HG02610 (cell line): Measurements from ENCODE around the gene NAXE.
"Not testable (repeated sequence)": the region's sequence is repeated elsewhere in the genome, so short reads cannot be mapped to it uniquely, and the experiment has no call there.

Experiments
- ATAC-seq: cut with Tn5 transposase; IDR thresholded peaks from one replicate; pipeline ENCODE4 v1.9.1; 2021; ENCODE audit warnings: mild to moderate bottlenecking, moderate library complexity; ENCODE audit not compliant: unreplicated experiment

Gene NAXE

DNA sequence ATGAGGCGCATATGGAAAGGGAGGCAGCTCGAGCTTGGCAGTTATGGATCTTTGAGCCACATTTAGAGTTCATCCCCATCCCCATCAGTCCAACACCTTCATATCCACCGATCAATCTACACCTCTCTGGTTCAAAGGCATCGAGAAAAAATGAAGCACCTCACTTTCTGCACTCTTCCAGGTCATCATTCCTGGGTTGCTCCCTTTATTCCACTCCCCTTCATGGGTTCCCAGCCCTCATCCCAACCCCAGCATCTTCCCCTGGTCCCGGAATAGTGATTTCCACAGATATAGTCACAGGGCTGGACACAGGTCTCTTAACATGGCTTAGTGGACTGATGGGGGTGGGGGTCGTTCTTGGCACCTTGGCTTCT, 28.0 kb downstream of the NAXE start:
- no peak for ATAC-seq

DNA sequence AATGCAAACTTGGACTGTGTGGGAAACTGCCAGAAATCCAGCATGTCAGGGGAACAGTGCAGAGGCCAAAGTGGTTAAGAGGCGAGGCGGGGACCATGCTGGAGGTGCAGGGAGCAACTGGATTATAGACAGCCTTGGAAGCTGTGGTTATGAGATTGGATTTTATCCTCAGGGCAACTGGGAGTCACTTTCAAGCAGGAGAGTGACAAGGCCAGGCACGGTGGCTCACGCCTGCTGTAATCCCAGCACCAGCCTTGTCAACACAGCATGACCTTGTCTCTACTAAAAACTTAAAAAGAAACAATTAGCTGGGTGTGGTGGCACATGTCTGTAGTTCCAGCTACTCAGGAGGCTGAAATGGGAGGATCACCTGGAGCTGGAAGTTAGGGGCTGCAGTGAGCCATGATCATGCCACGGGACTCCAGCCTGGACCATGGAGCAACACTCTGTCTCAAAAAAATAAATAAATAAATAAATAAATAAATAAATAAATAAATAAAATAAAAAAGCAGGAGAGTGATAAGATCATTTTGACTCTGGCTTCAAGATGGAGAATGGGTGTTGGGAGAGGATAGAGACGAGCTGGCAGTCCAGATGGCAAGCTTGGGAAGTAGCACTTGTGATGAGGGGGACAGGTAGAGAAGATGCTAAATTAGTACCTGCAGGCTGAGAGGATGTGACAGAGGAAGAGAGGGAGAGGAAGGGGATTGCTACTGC, 31.2 kb downstream of the NAXE start:
- no peak for ATAC-seq

GRCh38 chr1:156623946-156624813, 32.6 kb downstream of the NAXE start:
- no peak for ATAC-seq

- no peak for ATAC-seq
These were observed 33.3 kb downstream of the NAXE start for GRCh38 chr1:156624814-156625435.

GRCh38 chr1:156625436-156626078, 34.0 kb downstream of the NAXE start:
- no peak for ATAC-seq

- ATAC-seq: no peak
These were observed 34.5 kb downstream of the NAXE start for GRCh38 chr1:156626079-156626438.

GRCh38 chr1:156627313-156627880, 35.8 kb downstream of the NAXE start:
- no peak for ATAC-seq

- no peak for ATAC-seq
These were observed 38.4 kb downstream of the NAXE start for GRCh38 chr1:156629823-156630449.

DNA sequence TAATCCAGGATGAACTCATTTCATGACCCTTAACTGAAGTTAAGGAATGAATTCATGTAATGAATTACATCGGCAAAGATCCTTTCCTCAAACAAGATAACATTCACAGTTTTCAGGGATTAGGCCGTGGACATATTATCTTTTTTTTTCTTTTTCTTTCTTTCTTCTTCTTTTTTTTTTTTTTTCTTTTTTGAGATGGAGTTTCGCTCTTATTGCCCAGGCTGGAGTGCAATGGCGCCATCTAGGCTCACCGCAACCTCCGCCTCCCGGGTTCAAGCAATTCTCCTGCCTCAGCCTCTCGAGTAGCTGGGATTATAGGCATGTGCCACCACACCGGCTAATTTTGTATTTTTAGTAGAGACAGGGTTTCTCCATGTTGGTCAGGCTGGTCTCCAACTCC, 39.6 kb downstream of the NAXE start:
- ATAC-seq: not testable (repeated sequence)

- no peak for ATAC-seq
These were observed 40.8 kb downstream of the NAXE start for GRCh38 chr1:156632355-156632754.

DNA sequence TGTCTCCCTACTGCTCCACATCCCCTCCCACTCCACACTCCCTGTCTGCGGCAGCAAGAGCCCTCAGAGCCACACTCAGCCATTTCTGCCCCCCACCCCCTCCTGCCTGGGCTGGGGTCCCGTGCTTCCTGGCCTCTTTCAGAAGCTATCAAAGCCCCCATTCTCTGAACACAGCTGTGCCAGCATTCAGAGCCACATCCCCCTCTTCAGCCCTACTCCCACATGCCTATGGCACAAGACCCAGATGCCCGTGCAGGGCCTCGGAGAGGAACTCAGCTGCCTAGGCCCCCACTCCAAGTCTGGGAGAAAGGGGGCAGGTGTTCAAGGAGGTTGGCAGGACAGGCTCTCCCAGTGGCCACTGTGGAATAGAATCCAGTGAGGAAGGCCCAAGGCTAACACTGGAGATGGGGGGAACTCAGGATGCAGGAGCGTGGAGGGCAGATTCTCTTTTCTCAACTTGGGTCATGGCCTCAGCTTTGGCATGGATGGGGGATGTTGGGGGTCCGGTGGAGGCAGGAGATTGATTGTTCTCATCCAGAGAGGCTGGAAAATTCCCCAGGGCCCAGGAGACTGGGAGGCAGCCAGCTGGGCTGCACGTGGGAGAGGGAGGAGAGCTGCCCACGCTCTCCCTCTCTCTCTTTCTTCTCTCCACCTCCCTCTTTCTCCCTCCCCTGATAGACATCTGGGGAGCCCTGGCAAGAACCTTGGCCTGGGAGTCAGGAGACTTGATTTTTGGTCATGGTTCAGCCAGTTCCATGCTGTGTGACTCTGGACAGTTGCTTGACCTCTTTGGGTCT, 46.8 kb downstream of the NAXE start:
- no peak for ATAC-seq

DNA sequence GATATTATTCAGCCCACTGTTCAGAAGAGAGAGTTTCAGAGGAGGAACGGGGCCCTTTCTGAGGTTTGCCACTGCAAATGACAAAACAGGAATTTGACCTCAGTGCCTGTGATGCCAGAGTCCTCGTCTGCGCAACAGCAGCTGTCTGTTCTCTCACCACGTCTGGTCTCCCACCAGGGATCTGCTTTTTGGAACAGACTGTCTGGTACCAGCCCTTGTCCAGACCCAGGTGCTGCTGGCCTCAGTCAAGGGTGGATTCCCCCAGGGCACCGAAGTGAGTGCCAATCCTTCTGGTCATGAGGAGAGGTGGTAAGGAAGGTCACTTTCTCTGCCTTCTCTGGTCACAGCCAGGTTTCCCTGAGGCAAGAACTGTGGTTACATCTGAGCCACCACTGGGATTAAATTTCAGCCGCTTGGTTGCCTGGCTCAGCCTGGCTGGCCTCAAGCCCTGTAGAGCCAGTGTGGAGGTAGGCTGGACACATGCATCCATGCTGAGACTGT, 48.1 kb downstream of the NAXE start:
- ATAC-seq: no peak

- ATAC-seq: no peak
These were observed 49.5 kb downstream of the NAXE start for GRCh38 chr1:156640842-156641706.

DNA sequence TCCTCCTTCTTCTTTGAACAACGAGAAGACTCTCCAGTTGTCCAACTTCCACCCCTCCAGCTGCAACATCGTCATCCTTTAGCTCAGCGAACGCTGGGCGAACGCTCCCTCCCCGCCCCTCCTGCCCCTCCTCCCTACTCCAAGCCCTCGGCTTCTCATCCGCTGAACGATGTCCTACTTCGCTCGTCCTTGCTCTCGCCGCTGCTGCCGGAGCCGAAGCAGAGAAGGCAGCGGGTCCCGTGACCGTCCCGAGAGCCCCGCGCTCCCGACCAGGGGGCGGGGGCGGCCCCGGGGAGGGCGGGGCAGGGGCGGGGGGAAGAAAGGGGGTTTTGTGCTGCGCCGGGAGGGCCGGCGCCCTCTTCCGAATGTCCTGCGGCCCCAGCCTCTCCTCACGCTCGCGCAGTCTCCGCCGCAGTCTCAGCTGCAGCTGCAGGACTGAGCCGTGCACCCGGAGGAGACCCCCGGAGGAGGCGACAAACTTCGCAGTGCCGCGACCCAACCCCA, 50.2 kb downstream of the NAXE start, which contains the start of gene BCAN:
Gene BCAN (plus strand): TSS at position 357 of the 504 bp plus-strand sequence. CDS start 3,938 bp downstream, outside the sequence.
- no peak for ATAC-seq

- ATAC-seq: no peak
These were observed 50.9 kb downstream of the NAXE start for GRCh38 chr1:156642265-156643048.

DNA sequence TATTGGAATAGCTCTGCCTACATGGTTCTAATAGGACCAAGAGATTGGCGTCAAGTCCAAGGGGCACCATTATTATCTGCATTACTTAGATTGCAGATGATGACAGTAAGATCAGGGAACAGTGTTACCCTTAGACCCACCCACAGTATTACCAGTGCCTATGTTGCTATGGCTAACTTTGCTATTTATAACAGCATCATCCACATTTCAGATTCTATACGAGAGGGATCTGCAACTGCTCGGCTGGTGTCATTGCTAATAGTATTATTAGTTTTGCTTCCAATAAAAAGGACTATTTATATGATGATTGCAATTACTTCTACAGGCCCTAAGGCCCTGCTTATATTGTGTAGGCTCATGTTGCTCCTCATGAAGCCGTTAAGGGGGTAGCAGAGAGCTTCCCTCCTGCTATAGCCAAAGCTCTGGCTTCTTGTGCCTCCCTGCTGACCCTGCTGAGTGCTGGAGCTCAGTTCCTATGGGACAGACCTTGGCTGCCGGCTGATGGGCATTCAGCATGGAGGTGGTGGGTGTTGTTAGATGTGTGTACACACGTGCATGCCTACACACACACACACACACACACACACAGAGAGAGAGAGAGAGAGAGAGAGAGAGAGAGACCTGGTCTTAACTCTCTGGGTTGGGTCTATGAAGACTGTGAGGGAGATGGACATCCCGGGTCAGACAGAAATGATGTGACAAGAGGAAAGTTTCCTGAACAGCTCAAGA, 51.6 kb downstream of the NAXE start:
- no peak for ATAC-seq

DNA sequence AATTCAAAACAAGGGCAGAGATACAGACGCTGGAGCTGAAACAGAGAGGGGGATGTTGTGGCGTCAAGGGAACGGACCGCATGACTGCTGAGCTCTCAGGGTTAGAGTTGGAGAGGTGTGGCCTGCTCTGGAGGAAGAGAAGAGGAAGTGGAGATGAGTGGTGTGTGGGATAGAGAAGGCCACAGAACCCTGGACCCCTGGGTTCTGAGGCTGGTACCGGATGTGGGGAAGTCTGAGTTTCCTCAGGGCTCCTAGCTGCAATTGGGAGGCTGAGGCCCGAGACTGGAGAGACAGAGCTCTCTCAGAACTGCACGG, 52.2 kb downstream of the NAXE start:
- ATAC-seq: peak; percentile 63
